DND-41 (cell line): ENCODE results near the gene BOD1.

Source experiments
- ATAC-seq: fragments of 200-7000 bp; cut with Tn5 transposase; 3 replicates; pipeline ENCODE4 v1.9.1; 2021; ENCODE audit warnings: low read depth; ENCODE audit not compliant: insufficient read depth
- DNase-seq: peaks from one replicate; pipeline ENCODE4 v3.0.0-alpha.2; 2020
- H2AFZ ChIP-seq: 2 replicates; pipeline ENCODE4 v1.6.0; 2012; ENCODE audit warnings: low read depth, low read length
- H3K27ac ChIP-seq: 2 replicates; pipeline ENCODE4 v1.5.1; 2012; ENCODE audit warnings: low read length, inconsistent platforms
- H3K27me3 ChIP-seq: fragments of 200-600 bp; sonication (generic); 2 replicates; pipeline ENCODE4 v1.6.0; 2012; ENCODE audit warnings: low read length, mild to moderate bottlenecking, inconsistent platforms; ENCODE audit not compliant: insufficient read depth, poor library complexity
- H3K36me3 ChIP-seq: 2 replicates; pipeline ENCODE4 v1.5.1; 2012; ENCODE audit warnings: low read length, inconsistent platforms; ENCODE audit not compliant: insufficient read depth
- H3K4me1 ChIP-seq: 2 replicates; pipeline ENCODE4 v1.5.1; 2012; ENCODE audit warnings: mild to moderate bottlenecking, low read length; ENCODE audit not compliant: insufficient read depth
- H3K4me2 ChIP-seq: 2 replicates; pipeline ENCODE4 v1.6.0; 2012; ENCODE audit warnings: mild to moderate bottlenecking, moderate library complexity, low read length, inconsistent platforms; ENCODE audit not compliant: insufficient read depth
- H3K4me3 ChIP-seq, 2 experiments: fragments of 200-600 bp in 1 of 2; shearing (Covaris generic) in 1 of 2; 2 replicates each; pipeline ENCODE4 v1.5.1; 2012 to 2016; ENCODE audit warnings: inconsistent platforms in 2 of 2, low read length in 2 of 2, mild to moderate bottlenecking in 2 of 2, low read depth in 1 of 2, moderate library complexity in 1 of 2
- H3K79me2 ChIP-seq: 2 replicates; pipeline ENCODE4 v1.6.0; 2012; ENCODE audit warnings: low read length, inconsistent platforms; ENCODE audit not compliant: insufficient read depth
- H3K9ac ChIP-seq: 2 replicates; pipeline ENCODE4 v1.6.0; 2012; ENCODE audit warnings: low read depth, mild to moderate bottlenecking, inconsistent platforms, low read length, moderate library complexity
- H3K9me3 ChIP-seq: 2 replicates; pipeline ENCODE4 v1.5.1; 2012; ENCODE audit warnings: low read length, moderate library complexity, mild to moderate bottlenecking, inconsistent platforms; ENCODE audit not compliant: insufficient read depth, severe bottlenecking
- H4K20me1 ChIP-seq: 2 replicates; pipeline ENCODE4 v1.6.0; 2012; ENCODE audit warnings: low read length; ENCODE audit not compliant: insufficient read depth
- CTCF ChIP-seq: IDR thresholded peaks from 2 replicates; pipeline ENCODE4 v1.5.1; 2012; ENCODE audit warnings: borderline replicate concordance, low read length, moderate library complexity, mild to moderate bottlenecking; ENCODE audit not compliant: poor library complexity, severe bottlenecking; ENCODE audit errors: extremely low read depth
- EZH2 ChIP-seq: IDR thresholded peaks from 3 replicates; pipeline ENCODE4 v1.6.1; 2012; ENCODE audit warnings: borderline replicate concordance, low read depth, mild to moderate bottlenecking, moderate library complexity, low read length, inconsistent platforms; ENCODE audit not compliant: severe bottlenecking

Gene BOD1

GRCh38 chr5:173565491-173566072, 50.9 kb downstream of the BOD1 start:
- Histone ChIP-seq H4K20me1 (no peaks in the 10 kb centered on the region), H3K27me3 (peaks cover 3% of the 10 kb centered on the region), H3K9me3 (peaks cover 4% of the 10 kb centered on the region), H3K4me3 (no peak overlapping the region), H3K4me1 (no peaks in the 10 kb centered on the region), H3K79me2 (no peaks in the 10 kb centered on the region), H3K9ac (no peak overlapping the region), H3K36me3 (no peaks in the 10 kb centered on the region), H2AFZ (no peak overlapping the region), H3K27ac (no peak overlapping the region), H3K4me2 (no peak overlapping the region)
- no peak for TF ChIP-seq CTCF
- TF ChIP-seq EZH2 = no peak
- no peak for DNase-seq
- no peak for ATAC-seq

- H3K4me1 ChIP-seq = no peaks in the 10 kb centered on the region
- DNase-seq = no peak
- H4K20me1 ChIP-seq = no peaks in the 10 kb centered on the region
- H3K4me3 ChIP-seq = no peak overlapping the region
- H3K9ac ChIP-seq = no peak overlapping the region
- no peak overlapping the region for H3K27ac ChIP-seq
- H3K9me3 ChIP-seq = peaks cover 13% of the 10 kb centered on the region
- no peak for ATAC-seq
- H3K4me2 ChIP-seq = no peak overlapping the region
- no peaks in the 10 kb centered on the region for H3K36me3 ChIP-seq
- H3K27me3 ChIP-seq = no peaks in the 10 kb centered on the region
- no peaks in the 10 kb centered on the region for H3K79me2 ChIP-seq
- H2AFZ ChIP-seq = no peak overlapping the region
- TF ChIP-seq EZH2 = no peak
- TF ChIP-seq CTCF = no peak
Observed at GRCh38 chr5:173564106-173564505, 52.3 kb downstream of the BOD1 start.

GRCh38 chr5:173563246-173563645, 53.2 kb downstream of the BOD1 start:
- H3K27ac ChIP-seq = no peak overlapping the region
- H3K4me3 ChIP-seq = no peak overlapping the region
- H3K4me2 ChIP-seq = no peak overlapping the region
- H4K20me1 ChIP-seq = no peaks in the 10 kb centered on the region
- no peak for DNase-seq
- no peak overlapping the region for H3K9ac ChIP-seq
- no peaks in the 10 kb centered on the region for H3K4me1 ChIP-seq
- H3K79me2 ChIP-seq = no peaks in the 10 kb centered on the region
- H2AFZ ChIP-seq = no peak overlapping the region
- H3K36me3 ChIP-seq = no peaks in the 10 kb centered on the region
- H3K27me3 ChIP-seq = no peaks in the 10 kb centered on the region
- H3K9me3 ChIP-seq = peaks cover 13% of the 10 kb centered on the region
- no peak for TF ChIP-seq EZH2
- TF ChIP-seq CTCF = no peak
- ATAC-seq = no peak
